Adipose tissue (tissue), 3 donors: ENCODE measurements around the gene FFAR2. TPM values are rescaled to one million over a fixed set of nuclear protein-coding genes. Genes with fewer than 3 reads are reported as not detected.

ENCODE experiments used
- H3K27ac ChIP-seq: one replicate; pipeline ENCODE4 v1.5.1; 2013; ENCODE audit warnings: low read depth, low read length
- whole genome bisulfite sequencing, 3 donors: extraction: QIAGEN DNeasy Blood & Tissue Kit; methylation state at CpG; one replicate each; pipeline ENCODE4 v1.1.7; 2013; 5-methylcytosine and 5-hydroxymethylcytosine counted together
- polyA plus RNA-seq, 3 donors: library from polyadenylated mRNA; stranded (reverse); fragments of 200-250 nt; gene quantifications; one replicate each; pipeline ENCODE4 v1.2.3, GENCODE V29; 2013
- donor health status: healthy with polysubstance abuse.
- donor health status: Bipolar disorder and iron deficiency.
- donor health status: healthy.

The FFAR2 gene
- polyA plus RNA-seq, 3 donors = 0.24 to 4.6 (median 4.0) TPM

- WGBS, 3 donors = 74 to 85% (median 79%) methylated on average over 9 of the region's 9 CpGs
- no peak overlapping the region for H3K27ac ChIP-seq
Observed at GRCh38 chr19:35498984-35499527, 51.0 kb downstream of the FFAR2 start.

- WGBS, 3 donors = 89 to 92% (median 91%) methylated on average over 10 of the region's 10 CpGs
Observed at GRCh38 chr19:35500611-35501010, 52.6 kb downstream of the FFAR2 start.

More at GRCh38 chr19:35500611-35501010, 52.6 kb downstream of the FFAR2 start:
- H3K27ac ChIP-seq = no peak overlapping the region

Other genes starting within 250 kb of the FFAR2 start
- not detected for gene FAM187B, start 219.5 kb upstream of the FFAR2 start, polyA plus RNA-seq
- 10 to 100 TPM; 12.9 to 92.4 (median 20.2) TPM for gene LSR, start 199.3 kb upstream of the FFAR2 start, polyA plus RNA-seq
- gene USF2, start 179.3 kb upstream of the FFAR2 start, polyA plus RNA-seq = 100 to 1,000 TPM in 2 of 3 donors, 10 to 100 TPM in 1; 68.2 to 122 (median 118) TPM
- gene HAMP, start 165.7 kb upstream of the FFAR2 start, polyA plus RNA-seq = 10 to 100 TPM in 1 of 3 donors, 1 to 10 TPM in 1, under 1 TPM in 1; 0.34 to 16.3 (median 1.1) TPM
- gene MAG, start 156.1 kb upstream of the FFAR2 start, polyA plus RNA-seq = under 1 TPM in 1 of 3 donors, not detected in 2; 0.16 TPM
- 1 to 10 TPM in 1 of 3 donors, under 1 TPM in 2; 0.67 to 2.1 (median 0.88) TPM for gene CD22, start 119.1 kb upstream of the FFAR2 start, polyA plus RNA-seq
- 1 to 10 TPM in 1 of 3 donors, not detected in 2; 2.2 TPM for gene FFAR1, start 100.4 kb upstream of the FFAR2 start, polyA plus RNA-seq
- 1 to 10 TPM in 2 of 3 donors, under 1 TPM in 1; 0.46 to 1.8 (median 1.8) TPM for gene FFAR3, start 89.8 kb upstream of the FFAR2 start, polyA plus RNA-seq
- gene GPR42, start 77.2 kb upstream of the FFAR2 start, polyA plus RNA-seq = under 1 TPM in 2 of 3 donors, not detected in 1; 0.06 to 0.90 TPM
- gene KRTDAP, start 42.2 kb downstream of the FFAR2 start, polyA plus RNA-seq = under 1 TPM in 2 of 3 donors, not detected in 1; 0.21 to 0.42 TPM
- gene DMKN, start 65.4 kb downstream of the FFAR2 start, polyA plus RNA-seq = 10 to 100 TPM in 2 of 3 donors, 1 to 10 TPM in 1; 6.8 to 74.3 (median 15.3) TPM
- gene SBSN, start 80.1 kb downstream of the FFAR2 start, polyA plus RNA-seq = 1 to 10 TPM in 1 of 3 donors, under 1 TPM in 1, not detected in 1; 0.15 to 1.5 TPM
- gene GAPDHS, start 85.2 kb downstream of the FFAR2 start, polyA plus RNA-seq = not detected
- gene TMEM147, start 97.4 kb downstream of the FFAR2 start, polyA plus RNA-seq = 100 to 1,000 TPM in 2 of 3 donors, 10 to 100 TPM in 1; 86.7 to 140 (median 107) TPM
- 10 to 100 TPM in 1 of 3 donors, 1 to 10 TPM in 2; 1.2 to 74.4 (median 2.9) TPM for gene ATP4A, start 115.4 kb downstream of the FFAR2 start, polyA plus RNA-seq
- not detected for gene PMIS2, start 137.9 kb downstream of the FFAR2 start, polyA plus RNA-seq
- gene HAUS5, start 164.5 kb downstream of the FFAR2 start, polyA plus RNA-seq = 1 to 10 TPM; 4.6 to 6.3 (median 6.0) TPM
- gene RBM42, start 180.8 kb downstream of the FFAR2 start, polyA plus RNA-seq = 10 to 100 TPM; 28.5 to 56.7 (median 48.9) TPM
- 1 to 10 TPM in 2 of 3 donors, under 1 TPM in 1; 0.79 to 3.8 (median 1.7) TPM for gene ETV2, start 193.5 kb downstream of the FFAR2 start, polyA plus RNA-seq
- gene COX6B1, start 200.1 kb downstream of the FFAR2 start, polyA plus RNA-seq = 100 to 1,000 TPM; 454 to 932 (median 759) TPM
- under 1 TPM in 2 of 3 donors, not detected in 1; 0.05 to 0.07 TPM for gene UPK1A, start 218.3 kb downstream of the FFAR2 start, polyA plus RNA-seq